COR-L47 (cell line): Measurements from ENCODE around the gene PCGF1.
"Not testable (repeated sequence)": the region's sequence is repeated elsewhere in the genome, so short reads cannot be mapped to it uniquely, and the experiment has no call there.

Experiments
- DNase-seq: peaks from one replicate; lab custom pipeline; 2025; lab: John Stamatoyannopoulos, UW

PCGF1 gene

DNA sequence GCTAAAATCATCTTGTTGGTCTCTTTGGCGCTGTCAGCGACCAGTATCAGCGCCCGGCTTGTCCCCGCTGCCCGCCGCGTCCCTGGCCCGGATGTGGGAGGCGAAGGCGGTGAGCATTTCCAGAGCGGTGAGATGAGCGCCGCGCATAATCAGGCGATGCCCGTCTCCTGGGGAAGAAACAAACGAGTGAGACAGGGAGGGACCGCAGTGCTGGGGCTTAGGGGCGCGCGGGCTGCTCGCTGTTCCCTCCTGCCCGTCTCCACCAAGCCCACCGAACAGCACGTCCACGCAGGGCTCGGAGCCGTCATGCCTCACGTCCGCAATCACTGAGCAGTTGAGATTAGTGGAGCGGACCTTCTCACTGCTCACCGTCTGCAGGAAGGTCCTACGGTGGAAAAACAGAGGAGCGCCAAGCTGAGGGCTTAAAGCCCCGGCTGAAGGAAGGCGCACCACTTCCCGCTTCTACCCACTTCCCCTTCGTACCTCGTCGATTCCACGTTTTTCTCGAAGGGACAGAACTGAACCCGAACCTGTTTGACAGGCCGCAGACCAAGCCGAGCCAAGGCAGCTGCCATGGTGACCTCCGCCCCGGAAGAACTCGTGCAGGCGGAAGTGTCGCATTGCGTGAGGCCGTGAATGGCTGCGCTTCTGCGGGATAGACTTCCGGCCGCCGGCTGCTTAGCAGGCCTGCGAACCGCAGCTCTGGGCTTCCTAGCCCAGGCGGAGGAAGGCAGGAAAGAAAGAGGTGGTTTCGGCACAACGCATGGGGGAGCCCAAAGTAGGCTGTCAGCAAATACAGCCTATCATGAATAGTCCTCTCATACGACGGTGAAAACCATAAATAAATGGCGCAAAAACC is 35.2 kb downstream of the PCGF1 start, which contains the start of gene MRPL53:
Gene MRPL53, minus strand, starts transcription at position 595 of the 859 bp plus-strand sequence. Its CDS starts 20 bp downstream, at position 575.
- DNase-seq: peak; percentile 92

DNA sequence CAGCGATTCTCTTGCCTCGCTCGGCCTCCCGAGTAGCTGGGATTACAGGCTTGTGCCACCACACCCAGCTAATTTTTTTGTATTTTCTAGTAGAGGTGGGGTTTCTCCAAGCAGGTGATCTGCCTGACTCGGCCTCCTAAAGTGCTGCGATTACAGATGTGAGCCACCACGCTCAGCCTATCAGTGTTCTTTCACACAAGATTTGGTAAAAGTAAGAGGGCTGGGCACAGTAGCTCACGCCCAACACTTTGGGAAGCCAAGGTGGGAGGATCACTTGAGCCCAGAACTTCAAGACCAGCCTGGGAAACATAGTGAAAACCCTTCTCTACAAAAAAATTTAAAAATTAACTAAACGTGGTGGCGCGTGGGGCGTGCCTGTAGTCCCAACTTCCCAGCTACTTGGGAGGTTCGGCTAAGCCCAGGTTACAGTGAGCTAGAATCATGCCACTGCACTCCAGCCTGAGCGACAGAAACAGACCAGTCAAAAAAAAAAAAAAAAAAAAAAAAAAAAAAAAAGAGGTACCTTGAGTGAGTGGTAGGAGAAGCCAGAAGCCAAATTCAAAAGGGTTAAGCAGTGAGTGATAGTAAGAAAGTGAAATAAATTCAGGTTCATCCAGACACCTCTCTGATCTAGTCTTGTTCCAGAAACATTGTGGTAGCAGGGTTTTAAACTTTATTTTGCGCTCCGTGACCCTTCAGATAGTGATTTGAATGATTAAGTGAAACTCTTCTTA is 36.0 kb downstream of the PCGF1 start:
- no peak for DNase-seq

DNA sequence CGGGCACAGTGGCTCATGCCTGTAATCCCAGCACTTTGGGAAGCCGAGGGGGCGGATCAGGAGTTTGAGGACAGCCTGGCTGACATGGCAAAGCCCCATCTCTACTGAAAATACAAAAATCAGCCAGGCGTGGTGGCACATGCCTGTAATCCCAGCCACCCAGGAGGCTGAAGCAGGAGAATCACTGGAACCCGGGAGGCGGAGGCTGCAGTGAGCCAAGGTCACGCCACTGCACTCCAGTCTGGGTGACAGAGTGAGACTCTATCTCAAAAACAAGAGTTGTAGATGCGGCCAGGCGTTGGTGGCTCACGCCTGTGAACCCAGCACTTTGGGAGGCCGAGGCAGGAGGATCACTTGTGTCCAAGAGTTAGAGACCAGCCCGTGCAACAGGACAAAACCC is 36.8 kb downstream of the PCGF1 start:
- not testable (repeated sequence) for DNase-seq

DNA sequence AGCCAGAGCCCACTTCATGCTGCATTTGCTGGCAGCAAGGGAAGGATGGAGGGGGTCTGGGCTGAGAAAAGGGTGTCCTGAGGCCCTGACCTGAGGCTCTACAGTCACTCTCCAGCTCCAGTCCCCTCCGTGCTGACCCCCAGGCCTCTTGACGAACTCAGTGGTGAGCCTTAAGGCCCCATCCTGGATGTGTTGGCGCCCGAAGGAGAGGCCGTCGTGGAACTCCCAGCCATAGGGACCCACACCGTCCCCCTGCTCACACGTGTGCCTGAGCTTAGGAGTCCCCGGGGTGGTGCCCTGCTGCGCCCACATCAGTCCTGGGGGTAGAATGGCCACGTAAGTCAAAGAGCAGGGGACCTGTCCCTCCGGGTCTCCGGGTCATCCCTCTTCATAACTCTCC is 43.1 kb downstream of the PCGF1 start:
- DNase-seq: no peak

DNA sequence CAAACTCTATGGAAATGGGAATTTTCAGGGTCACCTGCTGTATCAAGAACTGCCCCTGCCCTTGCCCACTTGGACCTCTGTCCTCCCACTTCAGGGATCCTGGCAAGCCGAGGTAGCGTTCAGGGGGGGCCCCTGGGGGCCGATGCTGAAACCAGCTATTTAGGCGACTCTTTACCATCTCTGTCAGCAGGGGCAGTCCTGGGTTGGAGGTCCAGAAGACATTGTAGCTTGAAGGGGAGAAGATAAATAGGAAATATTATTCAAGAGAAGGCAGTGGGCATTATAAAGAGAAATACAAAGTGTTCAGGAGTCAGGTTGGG is 44.7 kb downstream of the PCGF1 start:
- no peak for DNase-seq

DNA sequence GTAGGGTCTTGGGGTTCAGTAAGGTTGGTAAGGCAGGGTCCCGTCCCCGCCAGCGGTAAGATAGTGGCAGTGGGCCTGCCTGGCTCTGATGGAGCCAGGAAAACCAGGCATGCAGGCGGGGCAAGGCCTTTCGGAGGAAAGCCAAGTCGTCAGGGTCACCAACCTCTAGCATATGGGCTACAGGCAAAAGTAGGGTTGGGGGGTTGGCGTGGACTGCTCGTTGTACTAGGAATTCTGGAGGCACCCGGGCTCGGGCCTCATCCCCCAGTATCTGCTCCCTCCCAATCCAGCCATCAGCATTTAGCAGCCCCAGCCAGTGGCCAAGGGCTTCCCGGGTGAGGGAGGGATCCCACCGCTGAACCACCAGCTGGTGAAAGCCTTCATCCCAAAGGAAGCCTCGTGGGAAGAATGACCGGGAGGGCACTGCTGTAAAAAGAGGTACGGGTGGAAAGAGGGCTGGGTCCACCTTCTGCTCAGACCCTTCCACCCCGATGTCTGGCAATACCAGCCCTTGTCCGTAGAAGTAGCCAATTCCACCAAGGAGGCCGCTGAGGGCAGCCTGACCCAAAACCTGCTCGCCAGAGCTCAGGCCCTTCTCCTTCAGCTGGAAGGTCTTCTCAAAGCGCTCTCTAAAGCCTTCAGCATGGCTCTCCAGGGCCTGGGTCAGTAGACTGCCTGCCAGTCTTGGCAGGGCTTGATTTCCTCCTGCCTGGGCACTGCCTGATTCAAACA is 45.3 kb downstream of the PCGF1 start:
- DNase-seq: no peak

DNA sequence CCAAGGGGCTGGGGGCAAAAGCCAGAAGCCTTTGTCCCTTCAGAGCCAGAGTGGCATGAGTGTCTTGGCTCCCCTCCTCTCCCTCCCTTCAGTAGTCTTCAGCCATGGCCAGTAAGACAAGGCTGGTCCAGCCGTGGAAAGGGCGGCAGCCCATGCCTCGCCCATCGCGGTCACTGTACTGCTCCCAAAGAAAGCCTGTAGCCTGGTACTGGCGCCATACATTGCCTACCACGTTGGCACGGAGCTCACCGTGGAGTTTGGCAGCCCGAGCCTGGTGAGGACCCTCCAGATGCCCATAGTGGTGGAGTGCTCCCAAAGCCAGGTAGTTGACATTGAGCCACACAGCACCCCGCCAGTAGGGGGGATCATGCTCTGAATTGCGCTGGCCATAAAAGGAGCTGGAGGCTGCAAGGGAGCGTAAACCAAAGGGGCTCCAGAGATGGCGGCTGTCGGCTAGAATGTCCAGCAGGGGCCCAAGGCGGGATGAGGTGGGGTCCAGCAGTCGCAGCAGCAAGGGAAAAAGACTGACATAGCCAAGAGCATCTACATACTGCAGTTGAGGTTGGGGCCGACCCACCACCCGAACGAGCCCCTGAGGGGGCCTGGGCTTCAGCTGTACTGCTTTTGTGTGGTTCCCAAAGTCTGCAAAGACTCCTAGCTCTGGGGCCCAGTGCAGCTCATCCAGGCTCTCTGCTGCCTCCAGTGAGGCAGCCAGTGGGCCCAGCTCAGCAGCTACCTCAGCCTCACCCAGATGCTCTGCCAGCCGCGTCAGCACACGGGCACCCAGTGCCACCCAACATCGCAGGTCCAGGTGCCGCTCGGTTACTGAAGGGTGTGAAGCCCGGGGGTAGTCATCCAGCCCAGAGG is 46.1 kb downstream of the PCGF1 start:
- no peak for DNase-seq

DNA sequence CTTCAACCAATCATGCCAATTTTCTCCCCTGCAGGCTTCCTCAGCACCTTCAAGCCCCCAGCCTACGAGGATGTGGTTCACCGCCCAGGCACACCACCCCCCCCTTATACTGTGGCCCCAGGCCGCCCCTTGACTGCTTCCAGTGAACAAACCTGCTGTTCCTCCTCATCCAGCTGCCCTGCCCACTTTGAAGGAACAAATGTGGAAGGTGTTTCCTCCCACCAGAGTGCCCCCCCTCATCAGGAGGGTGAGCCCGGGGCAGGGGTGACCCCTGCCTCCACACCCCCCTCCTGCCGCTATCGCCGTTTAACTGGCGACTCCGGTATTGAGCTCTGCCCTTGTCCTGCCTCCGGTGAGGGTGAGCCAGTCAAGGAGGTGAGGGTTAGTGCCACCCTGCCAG is 47.3 kb downstream of the PCGF1 start:
- not testable (repeated sequence) for DNase-seq

DNA sequence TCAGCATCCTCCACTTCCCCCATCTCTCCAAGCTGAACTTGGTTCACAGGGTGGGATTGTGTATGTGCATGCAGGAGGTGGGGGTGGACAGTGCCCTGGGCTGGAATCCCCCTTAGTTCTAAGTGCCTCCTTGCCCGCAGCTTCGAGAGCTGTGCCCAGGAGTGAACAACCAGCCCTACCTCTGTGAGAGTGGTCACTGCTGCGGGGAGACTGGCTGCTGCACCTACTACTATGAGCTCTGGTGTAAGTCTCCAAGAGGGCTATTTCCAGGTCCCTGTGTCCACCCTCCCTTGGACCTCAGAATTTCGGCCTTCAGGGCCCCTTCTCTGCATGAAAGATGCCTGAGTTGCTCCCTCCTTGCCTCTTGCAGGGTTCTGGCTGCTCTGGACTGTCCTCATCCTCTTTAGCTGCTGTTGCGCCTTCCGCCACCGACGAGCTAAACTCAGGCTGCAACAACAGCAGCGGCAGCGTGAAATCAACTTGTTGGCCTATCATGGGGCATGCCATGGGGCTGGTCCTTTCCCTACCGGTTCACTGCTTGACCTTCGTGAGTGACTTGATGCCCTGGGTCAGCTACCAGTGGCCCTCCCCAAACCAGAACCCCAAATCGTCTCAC is 47.9 kb downstream of the PCGF1 start:
- not testable (repeated sequence) for DNase-seq

DNA sequence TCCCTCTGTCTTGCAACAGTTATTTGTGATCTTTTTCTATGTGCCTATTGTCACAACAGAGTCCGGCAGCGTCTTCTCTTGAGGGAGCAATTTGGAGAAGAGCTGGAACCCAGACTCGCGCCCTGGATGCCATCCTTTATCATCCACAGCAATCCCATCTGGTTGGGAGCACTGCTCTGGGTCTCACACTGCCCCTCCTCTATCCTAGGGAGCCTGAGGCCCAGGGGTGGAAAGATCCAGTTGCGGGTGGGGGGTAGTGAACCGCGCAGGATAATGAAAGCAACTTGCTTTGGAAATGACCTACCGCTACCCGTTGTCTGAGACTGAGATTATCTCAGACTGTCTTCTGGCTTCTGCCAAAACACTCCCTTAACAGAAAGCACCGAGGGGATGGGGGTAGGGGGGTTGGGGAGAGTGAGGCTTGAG is 48.5 kb downstream of the PCGF1 start:
- no peak for DNase-seq

DNA sequence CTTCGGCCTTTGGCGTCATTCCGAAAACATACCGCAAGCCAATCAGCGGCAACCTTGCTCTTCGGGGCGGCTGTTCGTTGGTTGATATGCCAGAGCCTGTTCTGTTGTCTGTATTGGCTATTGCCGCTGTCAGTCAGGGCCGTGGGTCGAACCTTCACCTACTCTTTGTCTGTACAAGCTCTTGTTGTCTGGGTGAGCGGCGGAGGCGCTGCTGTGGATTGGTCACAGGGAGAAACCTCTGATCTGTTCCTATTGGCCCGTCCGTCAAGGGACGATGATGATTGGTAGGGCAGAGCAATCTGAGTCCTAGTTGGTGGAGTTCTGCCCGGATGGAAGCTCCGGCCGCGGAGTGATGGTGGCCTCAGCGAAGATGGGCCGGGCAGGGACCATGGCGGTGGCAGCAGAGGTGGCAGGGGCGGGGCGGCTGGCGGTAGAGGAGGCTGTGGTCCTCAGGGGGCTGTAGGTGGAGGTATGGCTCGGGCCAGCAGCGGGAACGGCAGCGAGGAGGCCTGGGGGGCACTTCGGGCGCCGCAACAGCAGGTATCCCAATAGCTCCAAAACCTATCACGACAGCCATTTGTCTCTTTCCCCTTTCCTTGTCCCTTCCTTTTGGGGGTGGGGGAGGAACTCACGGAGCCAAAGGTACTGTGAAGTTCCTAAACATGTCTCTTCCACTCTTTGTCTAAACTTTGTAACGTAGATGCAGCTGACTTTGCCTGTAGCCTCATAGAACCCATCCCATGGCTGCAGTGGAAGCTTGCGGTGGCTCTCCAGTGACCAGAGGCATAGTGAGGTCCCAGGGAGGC is 49.2 kb downstream of the PCGF1 start, which contains the start of gene WBP1:
Gene WBP1, plus strand, starts transcription at position 307 of the 806 bp plus-strand sequence. Its CDS starts 165 bp downstream, at position 472.
- DNase-seq: peak; percentile 100

DNA sequence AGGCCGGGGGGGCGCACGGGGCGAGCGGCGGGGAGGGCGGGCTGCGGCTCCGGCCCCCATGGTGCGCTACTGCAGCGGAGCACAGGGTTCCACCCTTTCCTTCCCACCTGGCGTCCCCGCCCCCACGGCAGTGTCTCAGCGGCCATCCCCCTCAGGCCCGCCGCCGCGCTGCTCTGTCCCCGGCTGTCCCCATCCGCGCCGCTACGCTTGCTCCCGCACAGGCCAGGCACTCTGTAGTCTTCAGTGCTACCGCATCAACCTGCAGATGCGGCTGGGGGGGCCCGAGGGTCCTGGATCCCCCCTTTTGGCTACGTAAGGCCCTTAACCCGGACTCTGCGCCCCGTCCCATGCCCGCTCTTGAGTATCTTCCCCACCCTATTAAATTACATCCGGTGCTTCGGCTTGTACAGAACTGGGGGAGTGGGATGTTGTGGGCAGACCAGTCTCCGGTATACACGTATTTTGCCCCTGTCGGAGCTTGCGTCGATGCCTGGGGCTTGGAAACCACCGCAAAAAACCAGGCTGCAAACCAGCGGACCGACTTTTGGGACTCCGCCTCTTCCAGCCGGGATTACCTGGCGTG is 49.9 kb downstream of the PCGF1 start:
- DNase-seq: peak; percentile 88

DNA sequence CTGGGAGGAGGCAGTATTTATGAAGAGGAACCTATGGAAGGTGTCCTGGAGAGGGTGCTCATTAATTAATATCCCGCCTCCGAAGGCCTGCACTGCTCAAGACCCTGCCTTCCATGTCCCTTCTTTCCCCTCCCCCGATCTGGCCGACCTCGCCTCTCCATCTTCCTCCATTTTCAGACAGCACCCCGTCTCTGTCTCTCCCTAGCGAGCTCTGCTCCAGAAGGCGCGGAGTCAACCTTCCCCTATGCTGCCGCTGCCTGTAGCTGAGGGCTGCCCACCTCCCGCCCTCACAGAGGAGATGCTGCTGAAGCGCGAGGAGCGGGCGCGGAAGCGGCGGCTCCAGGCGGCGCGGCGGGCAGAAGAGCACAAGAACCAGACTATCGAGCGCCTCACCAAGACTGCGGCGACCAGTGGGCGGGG is 50.4 kb downstream of the PCGF1 start:
- no peak for DNase-seq
